Motor neuron (in vitro differentiated cells): Measurements from ENCODE around the gene CDC73. TPM values are rescaled to one million over a fixed set of nuclear protein-coding genes. Genes with fewer than 3 reads are reported as not detected.
"Not testable (repeated sequence)": the region's sequence is repeated elsewhere in the genome, so short reads cannot be mapped to it uniquely, and the experiment has no call there.

Experiments
- ATAC-seq, 8 experiments: fragments of 200-7000 bp; cut with Tn5 transposase; replicated peaks in 6 of 8; 2 replicates each; pipeline ENCODE4 v1.8.0; 2021; ENCODE audit warnings: mild to moderate bottlenecking in 8 of 8, moderate library complexity in 8 of 8
- H3K27ac ChIP-seq, 2 donors: fragments of 250-450 bp; sonication (Bioruptor Pico); 2 replicates each; pipeline ENCODE4 v1.9.0; 2021; ENCODE audit warnings: antibody characterized with exemption in 2 of 2, mild to moderate bottlenecking in 2 of 2, moderate library complexity in 1 of 2
- H3K4me1 ChIP-seq, 2 donors: fragments of 250-450 bp; sonication (Bioruptor Pico); replicated peaks in 1 of 2; 2 replicates each; pipeline ENCODE4 v1.6.1; 2021; ENCODE audit warnings: antibody characterized with exemption in 2 of 2, mild to moderate bottlenecking in 2 of 2, moderate library complexity in 1 of 2
- H3K4me3 ChIP-seq, 5 donors: fragments of 250-450 bp; sonication (Bioruptor Pico); 2 replicates each; pipeline ENCODE4 v1.9.0; 2021; ENCODE audit warnings: antibody characterized with exemption in 5 of 5, mild to moderate bottlenecking in 5 of 5, moderate library complexity in 4 of 5
- WGBS, 10 experiments: fragments of 450-650 bp; shearing (Covaris generic); methylation state at CpG; one replicate each; pipeline ENCODE4 v1.0.0; 2022; 5-methylcytosine and 5-hydroxymethylcytosine counted together
- in situ Hi-C, 9 experiments: fragments of 400-800 bp; cut with MboI; loops; one replicate each; pipeline ENCODE4 v1.15.0; 2021; ENCODE audit warnings: low sequenced_read_pairs in 9 of 9, low pct_unique_long_range_greater_than_20kb in 2 of 9; ENCODE audit not compliant: unreplicated experiment in 9 of 9
- total RNA-seq, 8 experiments: library from RNA; unstranded; fragments of 300-600 nt; gene quantifications; 2 replicates each; pipeline versions ENCODE4 v1.2.3 to v1.2.4, GENCODE V29; 2022

Gene CDC73
- total RNA-seq, 8 experiments from 2014 or later: 18.6 to 44.8 (median 26.3) TPM

- Histone ChIP-seq H3K4me3 (no peak overlapping the region), H3K4me1 (no peaks in the 10 kb centered on the region), H3K27ac (no peak overlapping the region)
- 81 to 96% (median 91%) methylated on average over 2 to 8 of the region's 8 CpGs for WGBS, 10 experiments
- in situ Hi-C loops: no loop called here
- no peak for ATAC-seq
These were observed 100.3 kb downstream of the CDC73 start for GRCh38 chr1:193222056-193222615.

- Histone ChIP-seq H3K27ac (no peak overlapping the region), H3K4me3 (no peak overlapping the region), H3K4me1 (no peaks in the 10 kb centered on the region)
- peak in 1 of 8 experiments; percentile 33 for ATAC-seq
- 73 to 100% (median 95%) methylated on average over 1 to 3 of the region's 3 CpGs; no CpG with 5 or more reads in 1 of the 10 experiments for WGBS, 10 experiments
- in situ Hi-C loops: no loop called here
These were observed 107.3 kb downstream of the CDC73 start for GRCh38 chr1:193229136-193229535.

DNA sequence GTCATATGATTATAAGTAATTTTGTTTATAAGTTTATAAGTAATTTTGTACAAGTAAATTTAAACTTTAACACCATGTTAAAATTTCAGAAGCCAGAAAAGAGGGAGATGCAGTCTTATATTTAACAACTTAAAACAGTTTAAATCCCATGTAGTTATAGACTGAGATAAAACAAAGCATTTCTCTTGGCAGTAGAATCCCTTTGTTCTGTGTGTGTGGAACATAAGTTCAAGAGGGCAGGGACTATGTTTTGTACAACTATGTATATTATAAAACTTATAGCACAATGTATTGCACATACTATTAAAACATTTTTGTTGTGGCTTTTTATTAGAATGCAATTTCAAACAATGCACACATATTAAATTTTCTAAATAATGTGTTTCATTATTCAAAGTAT is 109.3 kb downstream of the CDC73 start:
- H3K27ac ChIP-seq, H3K4me3 ChIP-seq, ATAC-seq, in situ Hi-C loops, H3K4me1 ChIP-seq: not testable (repeated sequence)

GRCh38 chr1:193234530-193234929 is 112.7 kb downstream of the CDC73 start:
- ATAC-seq: no peak
- H3K27ac ChIP-seq: no peak overlapping the region
- 50 to 100% (median 94%) methylated on average over 1 of the region's 1 CpG; no CpG with 5 or more reads in 1 of the 10 experiments for WGBS, 10 experiments
- in situ Hi-C loops: no loop called here
- no peak overlapping the region for H3K4me3 ChIP-seq
- H3K4me1 ChIP-seq: no peaks in the 10 kb centered on the region

DNA sequence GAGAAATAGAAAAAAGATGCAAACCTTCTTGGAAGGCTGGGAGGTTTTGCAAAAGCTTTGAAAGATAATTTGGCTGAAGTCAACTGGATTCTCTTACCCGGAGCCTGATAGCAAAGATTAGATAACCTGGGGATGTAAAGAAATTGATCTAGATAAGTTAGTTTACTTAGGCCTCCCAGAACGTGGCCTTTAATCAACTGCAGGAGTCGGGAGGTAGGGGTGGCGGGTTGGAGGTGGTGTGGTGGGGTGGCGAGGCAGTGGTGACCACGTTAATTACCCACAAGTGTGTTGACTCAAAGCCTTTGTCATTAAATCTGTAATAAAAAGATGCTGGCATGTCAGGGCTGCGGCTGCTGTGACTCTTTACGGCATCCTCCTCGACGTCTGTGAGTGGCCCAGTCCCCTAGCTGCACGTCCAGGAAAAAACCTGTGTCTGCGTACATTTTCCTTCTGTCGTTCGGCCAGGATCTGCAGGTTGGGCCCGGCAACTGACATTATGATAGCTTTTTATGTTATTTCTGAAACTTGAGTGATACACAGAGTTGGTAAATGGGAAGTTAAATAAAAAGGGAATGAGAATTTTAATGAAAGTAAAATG is 115.6 kb downstream of the CDC73 start:
- H3K4me1 ChIP-seq: no peaks in the 10 kb centered on the region
- WGBS, 10 experiments: 87 to 100% (median 96%) methylated on average over 2 to 12 of the region's 15 CpGs; no CpG with 5 or more reads in 1 of the 10 experiments
- H3K27ac ChIP-seq: no peak overlapping the region
- no peak overlapping the region for H3K4me3 ChIP-seq
- in situ Hi-C loops: no loop called here
- ATAC-seq: no peak

DNA sequence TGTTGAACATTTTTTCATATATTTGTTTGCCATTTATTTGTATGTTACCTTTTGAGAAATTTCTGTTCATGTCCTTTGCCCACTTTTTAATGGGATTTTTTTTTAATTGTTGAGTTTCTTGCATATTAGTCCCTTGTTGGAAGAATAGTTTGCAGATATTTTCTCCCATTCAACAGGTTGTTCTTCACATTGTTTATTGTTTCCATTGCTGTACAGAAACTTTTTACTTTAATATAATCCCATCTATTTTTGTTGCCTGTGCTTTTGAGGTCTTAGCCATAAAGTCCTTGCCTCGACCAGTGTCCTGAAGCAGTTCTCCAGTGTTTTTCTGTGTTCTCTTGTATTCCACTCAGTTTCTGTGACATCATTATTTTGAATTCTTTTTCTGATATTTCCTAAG is 118.8 kb downstream of the CDC73 start:
- no peak for ATAC-seq
- no peak overlapping the region for H3K27ac ChIP-seq
- H3K4me1 ChIP-seq: no peaks in the 10 kb centered on the region
- 92 to 100% (median 100%) methylated on average over 1 of the region's 1 CpG; no CpG with 5 or more reads in 1 of the 10 experiments for WGBS, 10 experiments
- H3K4me3 ChIP-seq: no peak overlapping the region
- in situ Hi-C loops: no loop called here

DNA sequence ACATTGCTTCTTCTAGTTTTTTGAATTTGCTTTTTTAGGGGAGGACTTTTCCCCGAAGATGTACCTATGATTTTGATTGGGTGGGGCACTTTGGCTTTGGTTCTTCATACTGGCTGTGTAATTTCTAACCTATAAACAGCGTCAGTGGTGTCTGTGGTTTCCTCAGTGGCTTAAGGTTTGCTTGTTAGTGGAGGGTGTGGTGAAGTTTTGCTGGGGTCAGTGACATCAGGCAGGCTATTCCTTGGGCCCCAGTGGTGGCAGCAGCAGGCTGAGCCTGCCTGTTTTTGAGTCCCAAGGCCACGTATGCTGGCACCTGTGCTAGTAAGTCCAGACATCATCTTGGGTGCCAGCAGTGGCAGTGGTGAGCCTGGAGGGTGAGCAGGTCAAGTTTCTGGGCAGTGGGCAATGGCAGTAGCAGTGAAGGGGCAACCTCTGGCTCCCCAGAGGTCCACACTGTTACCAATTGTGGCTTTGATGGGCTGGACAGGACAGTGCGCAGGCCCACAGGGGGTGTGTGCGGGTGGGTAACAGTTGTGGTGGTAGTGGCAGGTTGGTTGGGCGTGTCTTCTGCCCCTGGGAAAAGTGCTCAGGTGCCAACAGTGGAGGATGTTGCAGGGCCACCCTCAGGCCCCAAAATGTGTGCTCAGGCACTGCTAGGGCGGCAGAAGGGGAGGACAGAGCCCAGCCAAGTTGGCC is 119.4 kb downstream of the CDC73 start:
- Histone ChIP-seq H3K4me1 (no peaks in the 10 kb centered on the region), H3K27ac (no peak overlapping the region), H3K4me3 (no peak overlapping the region)
- in situ Hi-C loops: no loop called here
- no peak for ATAC-seq
- 82 to 100% (median 96%) methylated on average over 1 to 7 of the region's 7 CpGs for WGBS, 10 experiments

GRCh38 chr1:193242000-193242399 is 120.2 kb downstream of the CDC73 start:
- Histone ChIP-seq H3K27ac (no peak overlapping the region), H3K4me1 (no peaks in the 10 kb centered on the region), H3K4me3 (no peak overlapping the region)
- ATAC-seq: no peak
- in situ Hi-C loops: no loop called here
- WGBS, 10 experiments: 100% methylated on average over 1 to 3 of the region's 4 CpGs; no CpG with 5 or more reads in 4 of the 10 experiments

DNA sequence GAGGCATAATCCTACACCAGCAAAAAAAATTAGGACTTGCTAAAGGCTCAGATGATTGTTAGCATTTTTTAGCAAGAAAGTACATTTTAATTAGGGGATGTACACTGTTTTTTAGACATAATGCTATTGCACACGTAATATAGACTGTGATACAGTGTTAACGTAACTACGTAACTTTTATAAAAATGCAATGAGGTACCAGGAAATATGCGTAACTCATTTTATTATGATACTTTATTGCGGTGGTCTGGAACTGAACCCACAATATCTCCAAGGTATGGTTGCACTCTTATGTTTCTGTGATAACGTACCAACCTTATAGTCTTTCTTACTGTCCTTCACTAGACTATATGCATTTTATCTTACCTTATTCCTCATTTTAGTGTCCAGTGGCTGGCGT is 127.4 kb downstream of the CDC73 start:
- WGBS, 10 experiments: 95 to 100% (median 98%) methylated on average over 3 to 7 of the region's 7 CpGs
- in situ Hi-C loops: no loop called here
- Histone ChIP-seq H3K4me1 (no peaks in the 10 kb centered on the region), H3K27ac (no peak overlapping the region), H3K4me3 (no peak overlapping the region)
- ATAC-seq: no peak

GRCh38 chr1:193251950-193252349 is 130.1 kb downstream of the CDC73 start:
- WGBS, 10 experiments: 22 to 95% (median 85%) methylated on average over 1 to 2 of the region's 2 CpGs
- Histone ChIP-seq H3K4me3 (no peak overlapping the region), H3K4me1 (no peaks in the 10 kb centered on the region), H3K27ac (no peak overlapping the region)
- ATAC-seq: no peak
- in situ Hi-C loops: no loop called here

GRCh38 chr1:193256019-193256418 is 134.2 kb downstream of the CDC73 start:
- H3K27ac ChIP-seq: no peak overlapping the region
- no peaks in the 10 kb centered on the region for H3K4me1 ChIP-seq
- ATAC-seq: no peak
- in situ Hi-C loops: no loop called here
- H3K4me3 ChIP-seq: no peak overlapping the region

- H3K4me1 ChIP-seq: no peaks in the 10 kb centered on the region
- in situ Hi-C loops: no loop called here
- peak in 1 of 8 experiments; percentile 30 for ATAC-seq
- no peak overlapping the region for H3K4me3 ChIP-seq
- WGBS, 10 experiments: 87 to 100% (median 95%) methylated on average over 1 to 2 of the region's 2 CpGs
- H3K27ac ChIP-seq: no peak overlapping the region
These were observed 137.8 kb downstream of the CDC73 start for GRCh38 chr1:193259636-193260035.

- H3K4me3 ChIP-seq: no peak overlapping the region
- WGBS, 10 experiments: 79 to 100% (median 97%) methylated on average over 1 to 4 of the region's 4 CpGs
- H3K27ac ChIP-seq: no peak overlapping the region
- H3K4me1 ChIP-seq: no peaks in the 10 kb centered on the region
- no peak for ATAC-seq
- in situ Hi-C loops: no loop called here
These were observed 138.4 kb downstream of the CDC73 start for GRCh38 chr1:193260056-193260745.
